Liver (tissue), 9 donors: ENCODE measurements around the gene BCAS1. TPM values are rescaled to one million over a fixed set of nuclear protein-coding genes. Genes with fewer than 3 reads are reported as not detected.

Experiments used
- DNase-seq: peaks from one replicate; pipeline ENCODE4 v3.0.0-alpha.2; 2017; ENCODE audit warnings: low spot score
- H3K27ac ChIP-seq, 2 donors: one replicate each; pipeline ENCODE4 v1.7.0; 2013; ENCODE audit warnings: inconsistent platforms in 2 of 2, low read length in 2 of 2, control low read depth in 1 of 2, low read depth in 1 of 2, mild to moderate bottlenecking in 1 of 2
- H3K27me3 ChIP-seq, 4 donors: one replicate each; pipeline versions ENCODE4 v1.6.1 to v1.7.0; 2013; ENCODE audit warnings: low read length in 3 of 4, inconsistent platforms in 1 of 4, mild to moderate bottlenecking in 1 of 4, moderate library complexity in 1 of 4; ENCODE audit not compliant: control insufficient read depth in 4 of 4, insufficient read depth in 4 of 4
- H3K36me3 ChIP-seq, 4 donors: one replicate each; pipeline versions ENCODE4 v1.6.1 to v1.7.0; 2013; ENCODE audit warnings: low read length in 3 of 4, mild to moderate bottlenecking in 3 of 4, low read depth in 1 of 4, moderate library complexity in 1 of 4; ENCODE audit not compliant: control insufficient read depth in 4 of 4, insufficient read depth in 3 of 4
- H3K4me1 ChIP-seq, 4 donors: one replicate each; pipeline versions ENCODE4 v1.6.1 to v1.7.0; 2013; ENCODE audit warnings: low read length in 3 of 4, mild to moderate bottlenecking in 3 of 4, moderate library complexity in 1 of 4; ENCODE audit not compliant: control insufficient read depth in 4 of 4, insufficient read depth in 4 of 4
- H3K4me3 ChIP-seq, 3 donors: one replicate each; pipeline versions ENCODE4 v1.6.1 to v1.7.0; 2013; ENCODE audit warnings: low read length in 3 of 3, control low read depth in 1 of 3, low read depth in 1 of 3, mild to moderate bottlenecking in 1 of 3
- H3K9ac ChIP-seq, 2 donors: one replicate each; pipeline ENCODE4 v1.7.0; 2013; ENCODE audit warnings: low read length in 2 of 2, mild to moderate bottlenecking in 2 of 2, moderate library complexity in 2 of 2, control low read depth in 1 of 2, low read depth in 1 of 2
- H3K9me3 ChIP-seq, 4 donors: one replicate each; pipeline versions ENCODE4 v1.6.1 to v1.7.0; 2013; ENCODE audit warnings: low read length in 3 of 4; ENCODE audit not compliant: control insufficient read depth in 4 of 4
- EGR1 ChIP-seq, 2 donors: IDR thresholded peaks; 2 replicates each; pipeline ENCODE4 v1.6.1; 2016 to 2018; ENCODE audit warnings: antibody characterized with exemption in 2 of 2, low read depth in 2 of 2
- FOXA1 ChIP-seq: IDR thresholded peaks from 2 replicates; pipeline ENCODE4 v1.6.1; 2016; ENCODE audit warnings: antibody characterized with exemption
- FOXA2 ChIP-seq: IDR thresholded peaks from 2 replicates; pipeline ENCODE4 v1.6.1; 2016; ENCODE audit warnings: antibody characterized with exemption
- GABPA ChIP-seq, 2 donors: IDR thresholded peaks in 1 of 2; conservative IDR thresholded peaks in 1 of 2; 2 replicates each; pipeline ENCODE4 v1.6.1; 2016; ENCODE audit warnings: antibody characterized with exemption in 2 of 2, mild to moderate bottlenecking in 1 of 2, moderate library complexity in 1 of 2
- HNF4A ChIP-seq, 2 donors: conservative IDR thresholded peaks; 2 replicates each; pipeline ENCODE4 v1.6.1; 2016; ENCODE audit warnings: antibody characterized with exemption in 2 of 2, mild to moderate bottlenecking in 2 of 2
- HNF4G ChIP-seq: IDR thresholded peaks from 2 replicates; pipeline ENCODE4 v1.6.1; 2016; ENCODE audit warnings: antibody characterized with exemption
- JUND ChIP-seq, 2 donors: IDR thresholded peaks; 2 replicates each; pipeline ENCODE4 v1.6.1; 2016; ENCODE audit warnings: antibody characterized with exemption in 2 of 2
- NR2F2 ChIP-seq: IDR thresholded peaks from 2 replicates; pipeline ENCODE4 v1.6.1; 2016; ENCODE audit warnings: antibody characterized with exemption
- RAD21 ChIP-seq, 2 donors: IDR thresholded peaks; 2 replicates each; pipeline ENCODE4 v1.6.1; 2016; ENCODE audit warnings: antibody characterized with exemption in 2 of 2, mild to moderate bottlenecking in 2 of 2
- RXRA ChIP-seq, 2 donors: IDR thresholded peaks; 2 replicates each; pipeline ENCODE4 v1.6.1; 2017 to 2018; ENCODE audit warnings: antibody characterized with exemption in 2 of 2, mild to moderate bottlenecking in 1 of 2
- SP1 ChIP-seq: IDR thresholded peaks from 2 replicates; pipeline ENCODE4 v1.6.1; 2018; ENCODE audit warnings: antibody characterized with exemption, mild to moderate bottlenecking
- TAF1 ChIP-seq: conservative IDR thresholded peaks from 2 replicates; pipeline ENCODE4 v1.6.1; 2016; ENCODE audit warnings: antibody characterized with exemption, mild to moderate bottlenecking
- YY1 ChIP-seq: IDR thresholded peaks from 2 replicates; pipeline ENCODE4 v1.6.1; 2016; ENCODE audit warnings: antibody characterized with exemption, mild to moderate bottlenecking
- WGBS: extraction: QIAGEN DNeasy Blood & Tissue Kit; methylation state at CpG from one replicate; pipeline ENCODE4 v1.1.7; 2013; 5-methylcytosine and 5-hydroxymethylcytosine counted together
- polyA plus RNA-seq, 2 donors: library from polyadenylated mRNA; stranded (reverse) in 1 of 2; unstranded in 1 of 2; fragments of 200-250 nt in 1 of 2; fragments of >200 nt in 1 of 2; fragmentation: Nextera tagmentation in 1 of 2; extraction: Ambion mirVana in 1 of 2; gene quantifications; one replicate each; pipeline versions ENCODE4 v1.2.1 to v1.2.3, GENCODE V29; 2013 to 2015
- total RNA-seq, 2 donors: library from RNA; depleted of rRNA; stranded (reverse); fragments of >200 nt; gene quantifications; one replicate each; pipeline ENCODE4 v1.2.3, GENCODE V29; 2014
- TF ChIP-seq, protein P1 (sequence below): IDR thresholded peaks from 2 replicates; pipeline ENCODE4 v1.6.1; 2016; ENCODE audit warnings: antibody characterized with exemption
- TF ChIP-seq, protein P2 (sequence below): IDR thresholded peaks from 2 replicates; pipeline ENCODE4 v1.6.1; 2016; ENCODE audit warnings: antibody characterized with exemption
- TF ChIP-seq, protein P3 (sequence below): IDR thresholded peaks from 2 replicates; pipeline ENCODE4 v1.6.1; 2016; ENCODE audit warnings: antibody characterized with exemption
- TF ChIP-seq, protein P4 (sequence below): IDR thresholded peaks from 2 replicates; pipeline ENCODE4 v1.6.1; 2016; ENCODE audit warnings: antibody characterized with exemption, mild to moderate bottlenecking
- TF ChIP-seq, protein P5 (sequence below): fragments of 150-350 bp; IDR thresholded peaks from 2 replicates; pipeline ENCODE4 v1.5.1; 2017; ENCODE audit warnings: improper control_type of control experiment, low read depth, low read length; ENCODE audit not compliant: missing input control
- donor health status: healthy.
- donor health status: healthy.
- donor health status: healthy.
- donor health status: healthy.
- donor health status: healthy.

Gene BCAS1
- total and polyA plus RNA-seq, 4 donors = under 0.01 to 0.93 (median 0.04) TPM

DNA sequence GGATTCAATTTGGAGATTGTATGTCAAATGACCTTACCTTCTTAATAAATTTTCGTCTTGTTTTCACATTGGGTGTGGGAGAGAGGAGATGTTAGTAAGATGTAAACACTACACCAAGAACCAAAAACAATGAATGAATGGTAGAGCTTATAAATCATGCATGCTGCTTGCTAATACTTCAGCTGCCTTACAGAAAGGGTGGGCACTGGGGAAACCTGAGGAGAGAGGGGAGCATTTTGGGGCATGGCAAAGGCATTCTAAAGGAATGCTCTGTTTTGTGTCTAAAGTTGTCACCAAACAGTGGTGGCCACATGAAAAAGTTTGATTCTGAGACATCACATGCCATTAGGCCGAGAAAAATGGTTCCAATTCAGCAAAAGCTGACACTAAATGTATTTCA lies 80.4 kb downstream of the BCAS1 start (continued):
- TF ChIP-seq, protein P1, sequence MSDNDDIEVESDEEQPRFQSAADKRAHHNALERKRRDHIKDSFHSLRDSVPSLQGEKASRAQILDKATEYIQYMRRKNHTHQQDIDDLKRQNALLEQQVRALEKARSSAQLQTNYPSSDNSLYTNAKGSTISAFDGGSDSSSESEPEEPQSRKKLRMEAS = no peak
- TF ChIP-seq SP1 = no peak
- TF ChIP-seq, protein P2, sequence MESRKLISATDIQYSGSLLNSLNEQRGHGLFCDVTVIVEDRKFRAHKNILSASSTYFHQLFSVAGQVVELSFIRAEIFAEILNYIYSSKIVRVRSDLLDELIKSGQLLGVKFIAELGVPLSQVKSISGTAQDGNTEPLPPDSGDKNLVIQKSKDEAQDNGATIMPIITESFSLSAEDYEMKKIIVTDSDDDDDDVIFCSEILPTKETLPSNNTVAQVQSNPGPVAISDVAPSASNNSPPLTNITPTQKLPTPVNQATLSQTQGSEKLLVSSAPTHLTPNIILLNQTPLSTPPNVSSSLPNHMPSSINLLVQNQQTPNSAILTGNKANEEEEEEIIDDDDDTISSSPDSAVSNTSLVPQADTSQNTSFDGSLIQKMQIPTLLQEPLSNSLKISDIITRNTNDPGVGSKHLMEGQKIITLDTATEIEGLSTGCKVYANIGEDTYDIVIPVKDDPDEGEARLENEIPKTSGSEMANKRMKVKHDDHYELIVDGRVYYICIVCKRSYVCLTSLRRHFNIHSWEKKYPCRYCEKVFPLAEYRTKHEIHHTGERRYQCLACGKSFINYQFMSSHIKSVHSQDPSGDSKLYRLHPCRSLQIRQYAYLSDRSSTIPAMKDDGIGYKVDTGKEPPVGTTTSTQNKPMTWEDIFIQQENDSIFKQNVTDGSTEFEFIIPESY = no peak
- no peak for TF ChIP-seq GABPA (IDR thresholded peaks at IDR 0.05 in 1 of 2, conservative IDR thresholded peaks at IDR 0.05 in 1 of 2)
- TF ChIP-seq FOXA2 = no peak
- no peak for TF ChIP-seq NR2F2
- TF ChIP-seq, protein P3, sequence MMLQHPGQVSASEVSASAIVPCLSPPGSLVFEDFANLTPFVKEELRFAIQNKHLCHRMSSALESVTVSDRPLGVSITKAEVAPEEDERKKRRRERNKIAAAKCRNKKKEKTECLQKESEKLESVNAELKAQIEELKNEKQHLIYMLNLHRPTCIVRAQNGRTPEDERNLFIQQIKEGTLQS = no peak

DNA sequence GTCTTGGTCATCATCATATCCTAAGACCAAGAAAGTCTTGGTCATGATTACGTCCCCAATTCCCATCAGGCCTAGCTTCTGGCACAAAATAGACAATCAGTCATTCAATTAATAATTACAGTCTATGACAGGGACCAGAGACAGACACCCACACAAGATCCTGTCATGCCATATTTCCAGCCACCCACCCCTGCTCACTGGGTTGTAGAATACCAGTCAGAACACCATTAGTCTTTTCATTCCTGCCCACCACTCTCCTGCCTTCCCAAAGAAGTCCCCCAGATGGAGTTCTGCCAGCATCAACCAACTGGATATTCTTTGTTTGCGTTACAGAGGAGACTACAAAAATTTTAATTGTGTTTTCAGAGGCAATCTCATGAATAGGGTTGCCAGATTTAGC lies 81.0 kb downstream of the BCAS1 start:
- no peaks in the 10 kb centered on the region for H3K4me1 ChIP-seq
- H3K4me3 ChIP-seq = no peak overlapping the region
- no peak overlapping the region for H3K27ac ChIP-seq
- no peaks in the 10 kb centered on the region for H3K9me3 ChIP-seq
- no peak for DNase-seq
- TF ChIP-seq FOXA1 = no peak
- no peak for TF ChIP-seq EGR1 (IDR thresholded peaks at IDR 0.05; ENCODE audit: low read depth in 2 of 2)
- TF ChIP-seq HNF4G = no peak
- TF ChIP-seq NR2F2 = no peak
- TF ChIP-seq, protein P1 = no peak
- TF ChIP-seq, protein P4, sequence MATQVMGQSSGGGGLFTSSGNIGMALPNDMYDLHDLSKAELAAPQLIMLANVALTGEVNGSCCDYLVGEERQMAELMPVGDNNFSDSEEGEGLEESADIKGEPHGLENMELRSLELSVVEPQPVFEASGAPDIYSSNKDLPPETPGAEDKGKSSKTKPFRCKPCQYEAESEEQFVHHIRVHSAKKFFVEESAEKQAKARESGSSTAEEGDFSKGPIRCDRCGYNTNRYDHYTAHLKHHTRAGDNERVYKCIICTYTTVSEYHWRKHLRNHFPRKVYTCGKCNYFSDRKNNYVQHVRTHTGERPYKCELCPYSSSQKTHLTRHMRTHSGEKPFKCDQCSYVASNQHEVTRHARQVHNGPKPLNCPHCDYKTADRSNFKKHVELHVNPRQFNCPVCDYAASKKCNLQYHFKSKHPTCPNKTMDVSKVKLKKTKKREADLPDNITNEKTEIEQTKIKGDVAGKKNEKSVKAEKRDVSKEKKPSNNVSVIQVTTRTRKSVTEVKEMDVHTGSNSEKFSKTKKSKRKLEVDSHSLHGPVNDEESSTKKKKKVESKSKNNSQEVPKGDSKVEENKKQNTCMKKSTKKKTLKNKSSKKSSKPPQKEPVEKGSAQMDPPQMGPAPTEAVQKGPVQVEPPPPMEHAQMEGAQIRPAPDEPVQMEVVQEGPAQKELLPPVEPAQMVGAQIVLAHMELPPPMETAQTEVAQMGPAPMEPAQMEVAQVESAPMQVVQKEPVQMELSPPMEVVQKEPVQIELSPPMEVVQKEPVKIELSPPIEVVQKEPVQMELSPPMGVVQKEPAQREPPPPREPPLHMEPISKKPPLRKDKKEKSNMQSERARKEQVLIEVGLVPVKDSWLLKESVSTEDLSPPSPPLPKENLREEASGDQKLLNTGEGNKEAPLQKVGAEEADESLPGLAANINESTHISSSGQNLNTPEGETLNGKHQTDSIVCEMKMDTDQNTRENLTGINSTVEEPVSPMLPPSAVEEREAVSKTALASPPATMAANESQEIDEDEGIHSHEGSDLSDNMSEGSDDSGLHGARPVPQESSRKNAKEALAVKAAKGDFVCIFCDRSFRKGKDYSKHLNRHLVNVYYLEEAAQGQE = no peak
- no peak for TF ChIP-seq RAD21 (IDR thresholded peaks at IDR 0.05)
- TF ChIP-seq HNF4A (conservative IDR thresholded peaks at IDR 0.05) = no peak
- no peak for TF ChIP-seq SP1
- no peak for TF ChIP-seq FOXA2
- no peak for TF ChIP-seq GABPA (IDR thresholded peaks at IDR 0.05 in 1 of 2, conservative IDR thresholded peaks at IDR 0.05 in 1 of 2)
- no peak for TF ChIP-seq RXRA (IDR thresholded peaks at IDR 0.05)
- TF ChIP-seq, protein P2 = no peak
- no peak for TF ChIP-seq TAF1
- TF ChIP-seq, protein P5, sequence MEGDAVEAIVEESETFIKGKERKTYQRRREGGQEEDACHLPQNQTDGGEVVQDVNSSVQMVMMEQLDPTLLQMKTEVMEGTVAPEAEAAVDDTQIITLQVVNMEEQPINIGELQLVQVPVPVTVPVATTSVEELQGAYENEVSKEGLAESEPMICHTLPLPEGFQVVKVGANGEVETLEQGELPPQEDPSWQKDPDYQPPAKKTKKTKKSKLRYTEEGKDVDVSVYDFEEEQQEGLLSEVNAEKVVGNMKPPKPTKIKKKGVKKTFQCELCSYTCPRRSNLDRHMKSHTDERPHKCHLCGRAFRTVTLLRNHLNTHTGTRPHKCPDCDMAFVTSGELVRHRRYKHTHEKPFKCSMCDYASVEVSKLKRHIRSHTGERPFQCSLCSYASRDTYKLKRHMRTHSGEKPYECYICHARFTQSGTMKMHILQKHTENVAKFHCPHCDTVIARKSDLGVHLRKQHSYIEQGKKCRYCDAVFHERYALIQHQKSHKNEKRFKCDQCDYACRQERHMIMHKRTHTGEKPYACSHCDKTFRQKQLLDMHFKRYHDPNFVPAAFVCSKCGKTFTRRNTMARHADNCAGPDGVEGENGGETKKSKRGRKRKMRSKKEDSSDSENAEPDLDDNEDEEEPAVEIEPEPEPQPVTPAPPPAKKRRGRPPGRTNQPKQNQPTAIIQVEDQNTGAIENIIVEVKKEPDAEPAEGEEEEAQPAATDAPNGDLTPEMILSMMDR = no peak
- TF ChIP-seq, protein P3 = no peak
- TF ChIP-seq JUND (IDR thresholded peaks at IDR 0.05) = no peak
- no peak for TF ChIP-seq YY1
- H3K27me3 ChIP-seq = no peaks in the 10 kb centered on the region
- no peak overlapping the region for H3K9ac ChIP-seq
- 87% methylated on average over 2 of the region's 2 CpGs for WGBS
- H3K36me3 ChIP-seq = no peaks in the 10 kb centered on the region
